GM12878 (cell line): Measurements from ENCODE around the gene WDR26. TPM values are rescaled to one million over a fixed set of nuclear protein-coding genes. Genes with fewer than 3 reads are reported as not detected.

Experiments used
- BCL3 ChIP-seq: IDR thresholded peaks from 2 replicates; pipeline ENCODE4 v1.6.1; 2011; ENCODE audit warnings: borderline replicate concordance, low read depth, mild to moderate bottlenecking, moderate library complexity, low read length; ENCODE audit not compliant: insufficient read depth, poor library complexity, severe bottlenecking
- BMI1 ChIP-seq: fragments of 450-650 bp; IDR thresholded peaks from 2 replicates; pipeline ENCODE4 v1.6.1; 2016; ENCODE audit warnings: mild to moderate bottlenecking, moderate library complexity, borderline replicate concordance
- CBFB ChIP-seq: IDR thresholded peaks from 2 replicates; pipeline ENCODE4 v1.6.1; 2016; ENCODE audit warnings: antibody characterized with exemption, low read depth
- CBX3 ChIP-seq: fragments of 200-600 bp; sonication (generic); IDR thresholded peaks from 2 replicates; pipeline ENCODE4 v1.6.1; 2016; ENCODE audit warnings: low read depth, borderline replicate concordance
- DPF2 ChIP-seq: fragments of 450-650 bp; IDR thresholded peaks from 2 replicates; pipeline ENCODE4 v1.6.1; 2017; ENCODE audit warnings: mild to moderate bottlenecking
- E2F4 ChIP-seq: IDR thresholded peaks from 2 replicates; pipeline ENCODE4 v1.6.1; 2012; ENCODE audit warnings: low read depth, low read length, improper control_type of control experiment
- E4F1 ChIP-seq: fragments of 450-650 bp; IDR thresholded peaks from 2 replicates; pipeline ENCODE4 v1.6.1; 2018; ENCODE audit warnings: borderline replicate concordance, mild to moderate bottlenecking; ENCODE audit not compliant: partially characterized antibody
- ESRRA ChIP-seq: IDR thresholded peaks from 2 replicates; pipeline ENCODE4 v1.6.1; 2012; ENCODE audit warnings: mild to moderate bottlenecking, low read length, improper control_type of control experiment
- FOS ChIP-seq: IDR thresholded peaks from 3 replicates; pipeline ENCODE4 v1.6.1; 2011; ENCODE audit warnings: borderline replicate concordance; ENCODE audit not compliant: insufficient read length; ENCODE audit errors: extremely low read depth
- FOXK2 ChIP-seq: fragments of 450-650 bp; IDR thresholded peaks from 2 replicates; pipeline ENCODE4 v1.6.1; 2017; ENCODE audit warnings: mild to moderate bottlenecking, moderate library complexity
- HDGF ChIP-seq: fragments of 450-650 bp; IDR thresholded peaks from 2 replicates; pipeline ENCODE4 v1.6.1; 2016; ENCODE audit warnings: antibody characterized with exemption
- MLLT1 ChIP-seq: fragments of 450-650 bp; IDR thresholded peaks from 2 replicates; pipeline ENCODE4 v1.6.1; 2016; ENCODE audit warnings: mild to moderate bottlenecking
- MYC ChIP-seq: IDR thresholded peaks from 2 replicates; pipeline ENCODE4 v1.6.1; 2011; ENCODE audit warnings: mild to moderate bottlenecking, low read length, moderate library complexity, inconsistent platforms; ENCODE audit not compliant: insufficient read depth, insufficient replicate concordance, insufficient read length, severe bottlenecking
- NBN ChIP-seq: fragments of 450-650 bp; IDR thresholded peaks from 2 replicates; pipeline ENCODE4 v1.6.1; 2016
- NFYA ChIP-seq: IDR thresholded peaks from 2 replicates; pipeline ENCODE4 v1.6.1; 2011; ENCODE audit warnings: low read depth, mild to moderate bottlenecking, low read length, improper control_type of control experiment, borderline replicate concordance
- NKRF ChIP-seq: fragments of 450-650 bp; conservative IDR thresholded peaks from 2 replicates; pipeline ENCODE4 v1.6.1; 2017; ENCODE audit warnings: mild to moderate bottlenecking, moderate library complexity
- RFX5 ChIP-seq: IDR thresholded peaks from 2 replicates; pipeline ENCODE4 v1.6.1; 2011; ENCODE audit warnings: low read depth, low read length, improper control_type of control experiment
- SMARCA5 ChIP-seq: fragments of 450-650 bp; IDR thresholded peaks from 2 replicates; pipeline ENCODE4 v1.6.1; 2017; ENCODE audit warnings: mild to moderate bottlenecking
- SRF ChIP-seq, 2 experiments: IDR thresholded peaks; 2 replicates each; pipeline ENCODE4 v1.6.1; 2011; ENCODE audit warnings: low read depth in 2 of 2, low read length in 2 of 2, mild to moderate bottlenecking in 1 of 2, moderate library complexity in 1 of 2
- SUPT20H ChIP-seq: IDR thresholded peaks from 2 replicates; pipeline ENCODE4 v1.6.1; 2011; ENCODE audit warnings: low read depth, mild to moderate bottlenecking, low read length, moderate library complexity, borderline replicate concordance; ENCODE audit not compliant: control insufficient read depth
- TARDBP ChIP-seq: IDR thresholded peaks from 2 replicates; pipeline ENCODE4 v1.6.1; 2016; ENCODE audit warnings: borderline replicate concordance
- YY1 ChIP-seq: IDR thresholded peaks from 2 replicates; pipeline ENCODE4 v1.6.1; 2011; ENCODE audit warnings: low read depth, mild to moderate bottlenecking, low read length
- ZBED1 ChIP-seq: IDR thresholded peaks from 2 replicates; pipeline ENCODE4 v1.6.1; 2016; ENCODE audit warnings: borderline replicate concordance
- ZNF24 ChIP-seq: fragments of 450-650 bp; IDR thresholded peaks from 2 replicates; pipeline ENCODE4 v1.6.1; 2017; ENCODE audit warnings: antibody characterized with exemption, mild to moderate bottlenecking
- ZNF622 ChIP-seq: fragments of 450-650 bp; IDR thresholded peaks from 2 replicates; pipeline ENCODE4 v1.6.1; 2017; ENCODE audit warnings: mild to moderate bottlenecking, inconsistent platforms
- polyA plus RNA-seq, 11 experiments: library from polyadenylated mRNA; depleted of rRNA in 4 of 11; unstranded in 6 of 11; stranded (reverse) in 5 of 11; fragments of >200 nt; fragmentation: Nextera tagmentation in 4 of 11; fragmentation: Illumina TruSeq in 1 of 11; extraction: Ambion mirVana in 4 of 11; extraction: Trizol in 1 of 11; gene quantifications; 1 replicate in 1 of 11; 2 replicates in 10 of 11; pipeline versions ENCODE4 v1.2.1 to v1.2.3, GENCODE V29; 2011 to 2016; ENCODE audit warnings: inconsistent platforms in 2 of 11, missing spikeins in 2 of 11, low read depth in 1 of 11
- total RNA-seq, 4 experiments: library from RNA; depleted of rRNA in 3 of 4; stranded (reverse); fragments of >200 nt in 3 of 4; fragmentation: Illumina TruSeq in 1 of 4; extraction: Trizol in 1 of 4; gene quantifications; 2 replicates each; pipeline versions ENCODE4 v1.2.1 to v1.2.3, GENCODE V29; 2013 to 2021

The WDR26 gene
- total and polyA plus RNA-seq, 10 of the 15 experiments (the other 5 are each of a cell fraction or from before 2014, with no cell fraction given), result 6.6 to 47.0 (median 24.4) TPM

GRCh38 chr1:224368409-224368808, 66.2 kb downstream of the WDR26 start (continued):
- no peak for TF ChIP-seq E2F4
- TF ChIP-seq MLLT1, result no peak
- TF ChIP-seq HDGF, result no peak
- TF ChIP-seq E4F1, result no peak
- no peak for TF ChIP-seq YY1
- TF ChIP-seq TARDBP, result no peak
- TF ChIP-seq NFYA, result no peak
- TF ChIP-seq NBN, result 0 out of 2 replicates have a peak, but pooled peaks have one; percentile 38
- no peak for TF ChIP-seq SMARCA5
- no peak for TF ChIP-seq BMI1
- no peak for TF ChIP-seq ZNF622
- no peak for TF ChIP-seq SRF (IDR thresholded peaks at IDR 0.05; ENCODE audit: low read depth in 2 of 2, low read length in 2 of 2)
- TF ChIP-seq RFX5, result no peak
- no peak for TF ChIP-seq ZBED1
- no peak for TF ChIP-seq DPF2
- no peak for TF ChIP-seq ZNF24
- no peak for TF ChIP-seq CBFB
- TF ChIP-seq SUPT20H, result no peak
- TF ChIP-seq FOXK2, result no peak
- no peak for TF ChIP-seq CBX3
- TF ChIP-seq MYC, result no peak
- TF ChIP-seq FOS, result no peak
- no peak for TF ChIP-seq BCL3
- TF ChIP-seq ESRRA, result no peak
- no peak for TF ChIP-seq NKRF
